ENCODE measurements around the gene DDN. TPM values are rescaled to one million over a fixed set of nuclear protein-coding genes. Genes with fewer than 3 reads are reported as not detected.
A peak's percentile ranks its signal among the peaks of the same experiment; 100 is the strongest.

The DDN gene
- total and polyA plus RNA-seq, 10 of the 15 experiments (the other 5 are each of a cell fraction or from before 2014, with no cell fraction given): 0.10 to 13.4 (median 3.7) TPM

DNA sequence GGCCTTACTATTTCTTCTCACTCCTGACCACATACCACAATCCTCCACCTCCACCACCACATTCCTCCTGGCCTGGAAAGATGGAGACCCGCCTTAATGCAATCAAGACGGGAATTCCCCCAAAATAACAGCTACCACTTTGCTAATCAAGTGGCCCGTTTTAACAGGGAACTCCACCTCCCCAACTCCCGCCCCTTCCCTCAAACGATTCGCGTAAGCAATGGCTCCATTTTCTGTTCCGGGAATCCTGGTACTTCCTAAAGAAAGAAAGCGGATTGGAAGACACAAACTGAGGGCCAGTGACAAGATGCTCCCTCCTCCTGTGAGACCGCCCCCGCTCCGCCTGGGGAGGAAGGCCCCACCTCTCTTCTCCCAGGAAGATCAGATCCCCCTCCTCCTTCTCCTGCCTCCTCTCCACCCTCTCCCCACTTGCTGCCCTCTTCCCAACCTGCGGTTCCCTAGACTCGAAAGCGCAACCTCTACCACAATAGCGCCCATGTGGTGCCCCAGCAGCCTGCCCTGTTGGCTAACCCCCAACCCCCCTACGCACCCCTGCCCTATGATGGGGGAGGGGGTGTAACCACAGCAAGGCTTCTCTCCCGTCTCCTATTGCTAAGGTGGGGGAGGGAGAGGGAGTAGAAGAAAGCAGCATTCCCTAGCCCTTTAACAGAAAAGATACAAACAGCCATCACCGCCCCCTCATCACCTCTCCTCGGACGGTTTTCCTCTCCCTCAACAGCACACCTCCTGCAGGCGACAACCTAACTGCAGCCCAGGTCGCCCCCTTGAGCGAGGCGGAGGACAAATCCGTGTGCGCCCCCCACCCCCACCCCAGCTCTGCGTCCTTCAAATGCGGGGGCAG, 42.7 kb downstream of the DDN start (continued):
- no peak for TF ChIP-seq BRCA1 (IDR thresholded peaks at IDR 0.05; ENCODE audit: low read depth, low read length)
- TF ChIP-seq POLR2AphosphoS2 (IDR thresholded peaks at IDR 0.05; ENCODE audit: low read depth, low read length): no peak
- no peak for TF ChIP-seq EZH2 (IDR thresholded peaks at IDR 0.05; ENCODE audit: borderline replicate concordance, control insufficient read depth, low read depth, low read length)
- no peak for TF ChIP-seq PAX8 (IDR thresholded peaks at IDR 0.05)
- no peak for TF ChIP-seq NR2C1 (IDR thresholded peaks at IDR 0.05)
- no peak for TF ChIP-seq CHD1 (IDR thresholded peaks at IDR 0.05; ENCODE audit: low read depth, low read length)
- TF ChIP-seq EED (IDR thresholded peaks at IDR 0.05; ENCODE audit: low read depth): peak; percentile 28; the same call in 1 of the 2 replicates
- TF ChIP-seq ATF7 (IDR thresholded peaks at IDR 0.05; ENCODE audit: low read depth): 0 out of 2 replicates have a peak, but pooled peaks have one; percentile 10
- no peak for TF ChIP-seq SMARCA5 (IDR thresholded peaks at IDR 0.05)
- TF ChIP-seq, protein P1, sequence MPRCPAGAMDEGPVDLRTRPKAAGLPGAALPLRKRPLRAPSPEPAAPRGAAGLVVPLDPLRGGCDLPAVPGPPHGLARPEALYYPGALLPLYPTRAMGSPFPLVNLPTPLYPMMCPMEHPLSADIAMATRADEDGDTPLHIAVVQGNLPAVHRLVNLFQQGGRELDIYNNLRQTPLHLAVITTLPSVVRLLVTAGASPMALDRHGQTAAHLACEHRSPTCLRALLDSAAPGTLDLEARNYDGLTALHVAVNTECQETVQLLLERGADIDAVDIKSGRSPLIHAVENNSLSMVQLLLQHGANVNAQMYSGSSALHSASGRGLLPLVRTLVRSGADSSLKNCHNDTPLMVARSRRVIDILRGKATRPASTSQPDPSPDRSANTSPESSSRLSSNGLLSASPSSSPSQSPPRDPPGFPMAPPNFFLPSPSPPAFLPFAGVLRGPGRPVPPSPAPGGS (IDR thresholded peaks at IDR 0.05; ENCODE audit: borderline replicate concordance, insufficient read depth, low read depth, low read length, poor library complexity, severe bottlenecking): no peak
- no peak for TF ChIP-seq SP1 (IDR thresholded peaks at IDR 0.05; ENCODE audit: low read depth, low read length)
- TF ChIP-seq SUPT20H (IDR thresholded peaks at IDR 0.05; ENCODE audit: borderline replicate concordance, control insufficient read depth, low read depth, low read length): no peak
- TF ChIP-seq, protein P2, sequence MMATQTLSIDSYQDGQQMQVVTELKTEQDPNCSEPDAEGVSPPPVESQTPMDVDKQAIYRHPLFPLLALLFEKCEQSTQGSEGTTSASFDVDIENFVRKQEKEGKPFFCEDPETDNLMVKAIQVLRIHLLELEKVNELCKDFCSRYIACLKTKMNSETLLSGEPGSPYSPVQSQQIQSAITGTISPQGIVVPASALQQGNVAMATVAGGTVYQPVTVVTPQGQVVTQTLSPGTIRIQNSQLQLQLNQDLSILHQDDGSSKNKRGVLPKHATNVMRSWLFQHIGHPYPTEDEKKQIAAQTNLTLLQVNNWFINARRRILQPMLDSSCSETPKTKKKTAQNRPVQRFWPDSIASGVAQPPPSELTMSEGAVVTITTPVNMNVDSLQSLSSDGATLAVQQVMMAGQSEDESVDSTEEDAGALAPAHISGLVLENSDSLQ (IDR thresholded peaks at IDR 0.05): no peak
- TF ChIP-seq TAF1 (IDR thresholded peaks at IDR 0.05; ENCODE audit: borderline replicate concordance, low read depth, low read length): no peak
- TF ChIP-seq, protein P3, sequence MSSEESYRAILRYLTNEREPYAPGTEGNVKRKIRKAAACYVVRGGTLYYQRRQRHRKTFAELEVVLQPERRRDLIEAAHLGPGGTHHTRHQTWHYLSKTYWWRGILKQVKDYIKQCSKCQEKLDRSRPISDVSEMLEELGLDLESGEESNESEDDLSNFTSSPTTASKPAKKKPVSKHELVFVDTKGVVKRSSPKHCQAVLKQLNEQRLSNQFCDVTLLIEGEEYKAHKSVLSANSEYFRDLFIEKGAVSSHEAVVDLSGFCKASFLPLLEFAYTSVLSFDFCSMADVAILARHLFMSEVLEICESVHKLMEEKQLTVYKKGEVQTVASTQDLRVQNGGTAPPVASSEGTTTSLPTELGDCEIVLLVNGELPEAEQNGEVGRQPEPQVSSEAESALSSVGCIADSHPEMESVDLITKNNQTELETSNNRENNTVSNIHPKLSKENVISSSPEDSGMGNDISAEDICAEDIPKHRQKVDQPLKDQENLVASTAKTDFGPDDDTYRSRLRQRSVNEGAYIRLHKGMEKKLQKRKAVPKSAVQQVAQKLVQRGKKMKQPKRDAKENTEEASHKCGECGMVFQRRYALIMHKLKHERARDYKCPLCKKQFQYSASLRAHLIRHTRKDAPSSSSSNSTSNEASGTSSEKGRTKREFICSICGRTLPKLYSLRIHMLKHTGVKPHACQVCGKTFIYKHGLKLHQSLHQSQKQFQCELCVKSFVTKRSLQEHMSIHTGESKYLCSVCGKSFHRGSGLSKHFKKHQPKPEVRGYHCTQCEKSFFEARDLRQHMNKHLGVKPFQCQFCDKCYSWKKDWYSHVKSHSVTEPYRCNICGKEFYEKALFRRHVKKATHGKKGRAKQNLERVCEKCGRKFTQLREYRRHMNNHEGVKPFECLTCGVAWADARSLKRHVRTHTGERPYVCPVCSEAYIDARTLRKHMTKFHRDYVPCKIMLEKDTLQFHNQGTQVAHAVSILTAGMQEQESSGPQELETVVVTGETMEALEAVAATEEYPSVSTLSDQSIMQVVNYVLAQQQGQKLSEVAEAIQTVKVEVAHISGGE (CRISPR knock-in tag; IDR thresholded peaks at IDR 0.05): no peak
- TF ChIP-seq, protein P4, sequence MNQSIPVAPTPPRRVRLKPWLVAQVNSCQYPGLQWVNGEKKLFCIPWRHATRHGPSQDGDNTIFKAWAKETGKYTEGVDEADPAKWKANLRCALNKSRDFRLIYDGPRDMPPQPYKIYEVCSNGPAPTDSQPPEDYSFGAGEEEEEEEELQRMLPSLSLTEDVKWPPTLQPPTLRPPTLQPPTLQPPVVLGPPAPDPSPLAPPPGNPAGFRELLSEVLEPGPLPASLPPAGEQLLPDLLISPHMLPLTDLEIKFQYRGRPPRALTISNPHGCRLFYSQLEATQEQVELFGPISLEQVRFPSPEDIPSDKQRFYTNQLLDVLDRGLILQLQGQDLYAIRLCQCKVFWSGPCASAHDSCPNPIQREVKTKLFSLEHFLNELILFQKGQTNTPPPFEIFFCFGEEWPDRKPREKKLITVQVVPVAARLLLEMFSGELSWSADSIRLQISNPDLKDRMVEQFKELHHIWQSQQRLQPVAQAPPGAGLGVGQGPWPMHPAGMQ (IDR thresholded peaks at IDR 0.05; ENCODE audit: borderline replicate concordance): no peak
- 0 out of 2 replicates have a peak, but pooled peaks have one; percentile 50 for TF ChIP-seq GATAD2B (conservative IDR thresholded peaks at IDR 0.05; ENCODE audit: low read depth)
- no peak for TF ChIP-seq KAT2A (conservative IDR thresholded peaks at IDR 0.05; ENCODE audit: control insufficient read depth, low read depth, low read length)
- TF ChIP-seq MXI1 (IDR thresholded peaks at IDR 0.05; ENCODE audit: low read depth, low read length): no peak
- TF ChIP-seq CBX5 (IDR thresholded peaks at IDR 0.05; ENCODE audit: low read depth): no peak
- TF ChIP-seq ETV6 (conservative IDR thresholded peaks at IDR 0.05 in 1 of 2, IDR thresholded peaks at IDR 0.05 in 1 of 2; ENCODE audit: borderline replicate concordance in 1 of 2, low read depth in 1 of 2): no peak

All from GM12878 (cell line).